ENCODE measurements around the gene RGL3. TPM values are rescaled to one million over a fixed set of nuclear protein-coding genes. Genes with fewer than 3 reads are reported as not detected.

Gene RGL3
- 4.3 and 6.5 TPM in 2 replicates for total RNA-seq

DNA sequence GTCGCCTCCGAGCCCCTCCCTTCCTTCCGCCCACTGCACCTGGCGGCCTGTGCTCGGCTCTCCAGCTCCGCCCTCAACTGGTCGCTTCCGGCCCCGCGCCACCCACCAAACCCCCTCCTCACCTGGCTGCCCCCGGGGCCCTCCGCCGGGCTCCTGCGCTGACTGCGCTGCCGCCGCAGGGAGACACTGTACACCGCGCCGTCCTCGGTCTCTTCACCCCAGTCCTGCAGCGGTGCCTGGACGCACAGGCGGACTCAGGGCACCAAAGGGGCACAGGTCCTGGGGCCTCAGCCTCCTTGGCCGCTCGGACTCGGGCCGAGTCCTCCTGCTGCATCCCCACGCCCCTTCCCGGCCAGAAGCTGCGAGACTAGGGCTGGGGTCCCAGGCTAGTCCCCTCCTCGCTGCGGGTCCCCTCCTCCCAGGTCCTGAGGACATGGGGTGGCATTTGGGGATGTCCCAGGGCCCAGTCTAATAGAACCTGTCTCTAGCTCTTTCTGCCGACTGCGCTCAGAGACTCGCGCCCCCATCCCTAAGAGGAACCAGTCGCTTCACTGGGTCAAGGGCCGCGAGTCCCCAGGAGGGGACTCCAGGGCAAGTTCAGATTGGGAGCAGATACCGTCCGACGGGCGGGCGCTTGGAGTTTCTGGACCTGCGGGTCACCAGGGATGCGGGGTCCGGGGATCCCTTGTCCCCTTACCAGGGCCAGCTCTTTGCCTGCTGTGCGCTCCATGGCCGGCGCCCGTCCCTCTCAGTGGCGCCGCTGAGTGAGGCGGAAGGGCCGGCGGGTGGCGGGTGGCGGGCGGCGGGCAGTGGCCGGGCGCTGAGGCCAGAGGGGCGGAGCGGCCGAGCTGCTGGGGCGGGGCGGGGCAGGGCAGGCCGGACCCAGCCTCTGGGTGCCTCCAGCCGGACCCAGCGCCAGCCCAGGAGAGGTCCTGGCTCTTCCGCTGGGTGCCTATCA, at the start of gene RGL3:
RGL3 (minus strand) TSS at position 766 of the 958 bp plus-strand sequence; CDS start at position 730, 36 bp downstream.

DNA sequence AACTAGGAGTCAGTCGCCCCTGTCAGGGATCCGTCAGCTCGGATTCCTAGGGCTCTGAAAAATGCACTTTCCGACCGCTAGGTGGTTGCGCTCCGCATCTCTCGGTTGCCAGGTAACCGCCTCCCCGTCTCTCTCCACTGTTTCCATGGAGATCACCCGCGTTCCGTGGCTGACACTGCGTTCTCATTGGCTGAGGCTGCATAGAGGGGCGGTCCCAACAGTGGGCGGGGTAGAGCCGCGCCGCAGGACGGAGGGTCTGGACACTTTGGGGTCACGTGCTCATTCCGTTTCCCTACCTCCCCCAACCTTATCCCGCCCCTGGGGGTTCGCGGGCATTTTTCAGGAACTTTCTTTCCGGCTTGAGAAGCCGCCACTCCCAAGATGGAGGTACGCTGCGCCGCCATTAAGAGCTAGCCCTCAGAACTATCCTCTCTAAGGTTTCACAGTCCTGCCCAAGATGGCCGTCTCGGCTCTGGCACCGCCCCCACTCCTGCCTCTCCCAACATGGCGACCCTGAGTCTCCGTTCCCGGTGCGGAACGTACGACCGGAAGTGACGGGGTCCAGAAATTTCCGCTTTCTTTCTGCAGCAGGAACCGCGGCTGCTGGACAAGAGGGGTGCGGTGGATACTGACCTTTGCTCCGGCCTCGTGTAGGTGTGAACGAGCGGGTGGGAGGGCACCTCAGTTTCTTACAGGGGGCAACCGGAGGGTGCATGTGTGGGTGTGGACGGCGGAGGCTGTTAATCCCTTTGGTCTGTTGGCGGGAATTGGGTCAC, 16.1 kb upstream of the RGL3 start, which contains the start of the genes ODAD3 and PRKCSH:
ODAD3 (minus strand) TSS at position 65 of the 776 bp plus-strand sequence. CDS start 105 bp downstream, outside the sequence.
PRKCSH (plus strand) TSS at position 579 of the 776 bp plus-strand sequence. CDS start 483 bp downstream, outside the sequence.

DNA sequence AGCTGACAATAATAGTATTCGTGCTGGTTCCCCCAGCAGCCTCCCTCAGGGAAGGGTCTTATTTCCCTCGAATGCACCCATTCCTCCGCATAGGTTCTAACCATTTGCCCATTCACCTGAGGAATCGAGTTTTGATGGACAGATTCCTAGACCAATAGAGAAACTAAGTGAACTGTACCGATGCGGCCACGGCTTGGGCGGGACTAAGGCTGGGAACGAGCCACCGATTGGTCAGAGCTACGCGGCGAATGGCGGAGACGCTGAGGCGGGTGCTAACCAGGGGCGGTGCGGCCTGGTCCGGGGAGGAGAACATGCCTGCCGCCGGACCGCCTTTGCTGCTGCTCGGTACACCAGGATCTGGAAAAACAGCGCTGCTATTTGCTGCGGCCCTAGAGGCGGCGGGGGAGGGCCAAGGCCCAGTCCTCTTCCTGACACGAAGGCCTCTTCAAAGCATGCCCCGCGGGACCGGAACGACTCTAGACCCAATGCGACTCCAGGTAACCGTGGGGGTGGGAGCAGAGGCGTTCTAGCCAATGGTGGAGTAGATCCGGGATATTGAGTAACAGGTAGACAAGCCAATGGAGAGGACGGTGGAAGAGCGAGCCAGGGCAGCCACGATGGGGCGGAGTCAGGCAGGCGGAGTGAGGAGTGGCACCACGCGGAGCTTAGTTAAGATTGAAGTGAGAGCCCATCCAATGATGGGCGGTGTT, 44.5 kb downstream of the RGL3 start, which contains the start of gene SWSAP1:
SWSAP1 (plus strand) TSS at position 234 of the 710 bp plus-strand sequence; CDS start at position 249, 15 bp downstream.

DNA sequence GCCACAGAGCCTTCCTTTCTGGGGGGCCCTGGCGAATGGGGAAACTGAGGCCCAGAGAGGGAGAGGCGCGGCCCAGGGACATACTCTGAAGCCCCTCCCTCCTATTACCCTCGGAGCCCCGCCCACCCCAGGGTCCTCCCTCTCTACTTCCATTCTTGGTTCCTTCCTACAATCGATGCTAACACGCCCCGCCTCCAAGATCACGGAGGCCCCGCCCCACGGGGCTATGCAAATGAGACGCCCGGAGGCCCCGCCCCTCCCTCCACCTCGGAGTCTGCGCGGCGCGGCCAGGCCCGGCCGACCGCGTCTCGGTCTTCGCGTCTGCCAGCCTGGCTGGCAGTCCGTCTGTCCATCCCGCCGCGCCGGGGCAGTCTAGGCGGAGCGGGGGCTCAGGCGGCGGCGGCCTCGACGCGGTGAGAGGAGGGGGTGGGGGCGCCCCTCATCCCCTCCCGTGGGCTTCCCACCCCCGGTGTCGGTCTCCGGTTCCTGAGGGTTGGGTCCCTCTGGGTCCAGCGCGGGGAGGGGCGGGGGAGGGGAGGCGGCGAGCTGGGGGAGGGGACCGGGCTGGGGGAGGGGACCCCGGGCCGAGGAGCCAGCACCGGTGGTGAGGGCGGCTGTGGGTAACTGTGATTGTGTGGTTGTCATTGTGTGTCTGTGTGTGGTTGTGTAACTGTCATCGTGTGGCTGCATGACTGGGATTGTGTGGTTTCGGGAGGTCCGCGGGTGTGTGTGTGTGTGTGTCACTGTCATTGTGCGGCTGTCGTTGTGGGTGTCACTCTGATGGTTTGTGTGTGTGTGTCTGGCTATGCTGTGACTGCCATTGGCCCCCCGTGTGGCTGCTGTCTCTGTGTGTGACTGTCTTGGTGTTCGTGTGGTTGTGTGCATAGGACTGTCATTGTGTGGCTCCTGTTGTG, 63.7 kb downstream of the RGL3 start, which contains the start of gene PLPPR2:
PLPPR2 (plus strand) TSS at position 273 of the 914 bp plus-strand sequence. CDS start 2,242 bp downstream, outside the sequence.

DNA sequence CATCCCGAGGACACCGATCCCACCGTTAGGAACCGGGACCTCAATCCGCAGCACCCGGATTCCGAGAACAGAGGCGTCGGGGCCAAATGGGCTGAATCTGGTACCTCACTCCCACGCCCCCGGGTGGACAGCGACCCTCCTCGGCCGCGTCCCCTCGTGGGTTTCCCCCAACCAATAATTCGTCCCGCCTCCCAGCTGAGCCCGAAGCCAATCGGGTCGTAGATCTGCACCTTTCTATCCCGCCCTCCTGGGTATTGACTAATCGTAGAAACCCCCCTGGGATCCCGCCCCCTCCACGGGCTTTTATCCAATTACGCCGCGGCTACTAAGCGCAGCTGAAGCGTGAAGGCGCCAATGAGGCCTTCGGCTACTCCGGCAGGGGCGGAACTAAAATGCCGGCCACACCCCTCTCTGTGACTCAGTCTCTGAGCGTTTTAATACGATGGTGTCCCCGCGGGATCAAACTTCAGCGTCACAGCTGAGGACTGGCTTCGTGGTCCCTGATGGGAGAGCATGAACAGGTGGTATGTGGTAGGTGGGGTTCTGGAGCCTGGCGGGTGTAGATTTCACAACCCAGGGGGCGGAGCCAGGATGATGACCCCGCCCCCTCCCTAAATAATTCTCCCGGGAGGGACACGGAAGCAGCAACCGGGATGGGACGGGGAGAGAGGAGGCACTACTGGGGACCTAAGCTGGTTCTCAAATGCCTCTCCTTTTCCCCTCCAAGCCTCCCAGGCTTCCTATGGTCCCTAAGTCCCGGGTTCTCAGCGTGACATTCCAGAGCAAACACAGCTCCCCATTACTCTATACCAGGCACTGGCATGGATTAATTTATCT, 72.8 kb downstream of the RGL3 start, which contains the start of the genes CCDC159 and TMEM205:
CCDC159 (plus strand) TSS at position 416 of the 837 bp plus-strand sequence; CDS start at position 504, 88 bp downstream.
TMEM205 (minus strand) TSS at position 165 of the 837 bp plus-strand sequence. CDS start 649 bp downstream, outside the sequence.

Small RNA genes lying within 50 kb of the gene (small RNA-seq; reads per million reads assigned to genes)
- not detected for gene RF00019

Other genes with a start within 250 kb of the RGL3 start
- gene KANK2, start 221.8 kb downstream of the RGL3 start, total RNA-seq = 262 TPM in 2 replicates
- gene ANGPTL8, start 179.7 kb downstream of the RGL3 start, total RNA-seq = not detected in 2 replicates
- gene DOCK6, start 156.8 kb downstream of the RGL3 start, total RNA-seq = 11.0 and 13.1 TPM in 2 replicates
- not detected in 2 replicates for gene TSPAN16, start 123.2 kb downstream of the RGL3 start, total RNA-seq
- gene RAB3D, start 79.7 kb downstream of the RGL3 start, total RNA-seq = 11.4 and 12.9 TPM in 2 replicates
- 76.3 and 80.2 TPM in 2 replicates for gene TMEM205, start 73.0 kb downstream of the RGL3 start, total RNA-seq
- 9.9 and 13.8 TPM in 2 replicates for gene CCDC159, start 72.8 kb downstream of the RGL3 start, total RNA-seq
- 12.0 and 14.0 TPM in 2 replicates for gene PLPPR2, start 63.9 kb downstream of the RGL3 start, total RNA-seq
- gene SWSAP1, start 44.6 kb downstream of the RGL3 start, total RNA-seq = 0.43 and 0.91 TPM in 2 replicates
- 2.0 and 3.0 TPM in 2 replicates for gene EPOR, start 35.0 kb downstream of the RGL3 start, total RNA-seq
- gene ODAD3, start 15.8 kb upstream of the RGL3 start, total RNA-seq = 0.26 and 0.32 TPM in 2 replicates
- 114 and 135 TPM in 2 replicates for gene PRKCSH, start 16.3 kb upstream of the RGL3 start, total RNA-seq
- not detected in 2 replicates for gene ELAVL3, start 61.7 kb upstream of the RGL3 start, total RNA-seq
- 3.1 and 3.6 TPM in 2 replicates for gene ZNF653, start 86.5 kb upstream of the RGL3 start, total RNA-seq
- 15.0 and 21.0 TPM in 2 replicates for gene ECSIT, start 109.8 kb upstream of the RGL3 start, total RNA-seq
- 1.0 and 1.1 TPM in 2 replicates for gene CNN1, start 119.5 kb upstream of the RGL3 start, total RNA-seq
- gene ELOF1, start 139.9 kb upstream of the RGL3 start, total RNA-seq = 30.4 and 30.7 TPM in 2 replicates
- 0.39 and 0.54 TPM in 2 replicates for gene ACP5, start 158.3 kb upstream of the RGL3 start, total RNA-seq
- 15.0 and 21.1 TPM in 2 replicates for gene ZNF627, start 178.2 kb upstream of the RGL3 start, total RNA-seq

Measured in articular chondrocyte of knee joint (primary cell).